ENCODE data around the gene IL1RAPL1.
"Not testable (repeated sequence)": the region's sequence is repeated elsewhere in the genome, so short reads cannot be mapped to it uniquely, and the experiment has no call there.

IL1RAPL1 gene

GRCh38 chrX:28787206-28787605 is 200.0 kb downstream of the IL1RAPL1 start:
- DNase-seq (ENCODE audit: low spot score): no peak

GRCh38 chrX:28800671-28801070 is 213.4 kb downstream of the IL1RAPL1 start:
- not testable (repeated sequence) for DNase-seq (ENCODE audit: low spot score)

GRCh38 chrX:28802625-28803024 is 215.4 kb downstream of the IL1RAPL1 start:
- no peak for DNase-seq (ENCODE audit: low spot score)

- no peak for DNase-seq (ENCODE audit: low spot score)
Observed at GRCh38 chrX:28835991-28836390, 248.7 kb downstream of the IL1RAPL1 start.

GRCh38 chrX:28843817-28844216 is 256.6 kb downstream of the IL1RAPL1 start:
- no peak for DNase-seq (ENCODE audit: low spot score)

GRCh38 chrX:28847423-28847822 is 260.2 kb downstream of the IL1RAPL1 start:
- DNase-seq (ENCODE audit: low spot score): no peak

- no peak for DNase-seq (ENCODE audit: low spot score)
Observed at GRCh38 chrX:28848707-28849106, 261.5 kb downstream of the IL1RAPL1 start.

- DNase-seq (ENCODE audit: low spot score): no peak
Observed at GRCh38 chrX:28850955-28851354, 263.7 kb downstream of the IL1RAPL1 start.

- DNase-seq (ENCODE audit: low spot score): no peak
Observed at GRCh38 chrX:28851871-28852270, 264.6 kb downstream of the IL1RAPL1 start.

GRCh38 chrX:28854637-28855036 is 267.4 kb downstream of the IL1RAPL1 start:
- DNase-seq (ENCODE audit: low spot score): no peak

GRCh38 chrX:28876408-28876807 is 289.2 kb downstream of the IL1RAPL1 start:
- no peak for DNase-seq (ENCODE audit: low spot score)

- DNase-seq (ENCODE audit: low spot score): no peak
Observed at GRCh38 chrX:28876901-28877300, 289.7 kb downstream of the IL1RAPL1 start.

GRCh38 chrX:28880136-28880535 is 292.9 kb downstream of the IL1RAPL1 start:
- DNase-seq (ENCODE audit: low spot score): no peak

- DNase-seq (ENCODE audit: low spot score): no peak
Observed at GRCh38 chrX:28884823-28885222, 297.6 kb downstream of the IL1RAPL1 start.

- DNase-seq (ENCODE audit: low spot score): no peak
Observed at GRCh38 chrX:28888416-28888815, 301.2 kb downstream of the IL1RAPL1 start.

GRCh38 chrX:28889591-28890090 is 302.4 kb downstream of the IL1RAPL1 start:
- DNase-seq (ENCODE audit: low spot score): no peak

GRCh38 chrX:28901637-28902036 is 314.4 kb downstream of the IL1RAPL1 start:
- DNase-seq (ENCODE audit: low spot score): no peak

- no peak for DNase-seq (ENCODE audit: low spot score)
Observed at GRCh38 chrX:28910487-28910886, 323.2 kb downstream of the IL1RAPL1 start.

GRCh38 chrX:28920153-28920943 is 333.1 kb downstream of the IL1RAPL1 start:
- DNase-seq (ENCODE audit: low spot score): no peak

GRCh38 chrX:28922106-28922505 is 334.9 kb downstream of the IL1RAPL1 start:
- DNase-seq (ENCODE audit: low spot score): no peak

GRCh38 chrX:28946846-28947245 is 359.6 kb downstream of the IL1RAPL1 start:
- no peak for DNase-seq (ENCODE audit: low spot score)

GRCh38 chrX:28960063-28960462 is 372.8 kb downstream of the IL1RAPL1 start:
- no peak for DNase-seq (ENCODE audit: low spot score)

- no peak for DNase-seq (ENCODE audit: low spot score)
Observed at GRCh38 chrX:28966331-28966730, 379.1 kb downstream of the IL1RAPL1 start.

GRCh38 chrX:28969126-28969525 is 381.9 kb downstream of the IL1RAPL1 start:
- no peak for DNase-seq (ENCODE audit: low spot score)
